Vagina (tissue), 2 donors: Measurements from ENCODE around the gene GAA. TPM values are rescaled to one million over a fixed set of nuclear protein-coding genes. Genes with fewer than 3 reads are reported as not detected.
A peak's percentile ranks its signal among the peaks of the same experiment; 100 is the strongest.

Experiments
- DNase-seq, 2 donors: peaks; one replicate each; pipeline ENCODE4 v3.0.0-alpha.2; 2017; ENCODE audit errors: extremely low spot score in 2 of 2
- H3K27ac ChIP-seq: fragments of 200-600 bp; sonication (generic); one replicate; pipeline ENCODE4 v1.5.1; 2019
- H3K27me3 ChIP-seq: fragments of 200-600 bp; sonication (generic); one replicate; pipeline ENCODE4 v1.5.1; 2019
- H3K36me3 ChIP-seq, 2 donors: fragments of 200-600 bp; sonication (generic); one replicate each; pipeline ENCODE4 v1.5.1; 2017 to 2019
- H3K4me1 ChIP-seq: fragments of 200-600 bp; sonication (generic); one replicate; pipeline ENCODE4 v1.5.1; 2019
- H3K4me3 ChIP-seq, 2 donors: fragments of 200-600 bp; sonication (generic); 1 replicate in 1 of 2; 2 replicates in 1 of 2; pipeline ENCODE4 v1.5.1; 2016 to 2019
- H3K9me3 ChIP-seq: fragments of 200-600 bp; sonication (generic); one replicate; pipeline ENCODE4 v1.5.1; 2019
- CTCF ChIP-seq, 3 experiments: fragments of 450-650 bp in 2 of 3; fragments of 200-600 bp in 1 of 3; sonication (generic) in 1 of 3; IDR thresholded peaks; one replicate each; pipeline ENCODE4 v1.5.1; 2017 to 2019; ENCODE audit warnings: antibody characterized with exemption in 3 of 3, mild to moderate bottlenecking in 2 of 3, moderate library complexity in 2 of 3
- POLR2A ChIP-seq, 2 donors: fragments of 450-650 bp; IDR thresholded peaks; one replicate each; pipeline ENCODE4 v1.6.1; 2017; ENCODE audit warnings: antibody characterized with exemption in 2 of 2, mild to moderate bottlenecking in 2 of 2, moderate library complexity in 2 of 2
- POLR2AphosphoS5 ChIP-seq, 2 donors: sonication (generic); formaldehyde crosslinking; IDR thresholded peaks; one replicate each; pipeline ENCODE4 v1.9.0; 2017; ENCODE audit warnings: antibody characterized with exemption in 2 of 2, mild to moderate bottlenecking in 2 of 2, low read depth in 1 of 2; ENCODE audit not compliant: insufficient read depth in 1 of 2
- intact Hi-C: fragments of 100-400 bp; cut with DNase I; formaldehyde crosslinking; loops from one replicate; pipeline ENCODE4 v1.15.1; 2023
- total RNA-seq: library from RNA; depleted of rRNA; stranded (reverse); fragments of >200 nt; gene quantifications from one replicate; pipeline ENCODE4 v1.2.3, GENCODE V29; 2016

Gene GAA
- total RNA-seq, 1 donor from 2014 or later, result 34.1 TPM

DNA sequence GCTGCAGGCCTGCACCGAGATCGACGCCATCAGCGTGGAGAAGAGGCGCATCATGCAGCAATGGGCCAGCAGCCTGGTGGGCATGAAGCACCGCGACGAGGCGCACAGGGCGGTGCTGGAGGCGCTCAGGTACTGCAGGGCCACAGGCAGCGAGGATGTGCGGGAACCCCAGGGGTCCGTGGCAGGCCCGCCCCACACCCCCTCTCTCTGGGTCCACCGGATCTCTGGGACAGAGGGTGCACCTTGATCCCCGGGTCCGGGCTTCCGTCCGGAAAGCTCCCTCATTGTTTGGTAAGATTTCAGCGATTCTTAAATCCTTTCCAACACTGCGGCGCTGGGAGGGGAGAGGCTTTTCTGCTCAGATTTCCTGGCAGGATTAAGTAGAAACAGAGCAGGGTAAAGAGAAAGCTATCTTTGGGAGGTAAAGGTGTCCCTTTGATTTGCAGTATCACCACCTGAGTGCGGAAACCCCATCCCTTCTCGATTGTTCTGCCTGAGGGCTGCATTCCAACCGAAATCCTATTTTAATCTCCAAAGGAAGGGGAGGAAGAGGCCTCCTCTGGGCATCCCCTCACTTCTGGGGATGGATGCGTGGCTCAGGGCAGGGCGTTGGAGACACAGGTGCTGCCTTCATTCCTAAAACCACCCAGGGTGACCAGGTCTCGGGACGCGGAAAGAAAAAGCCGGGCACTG is 35.8 kb upstream of the GAA start:
- peaks cover 25% of the 10 kb centered on the region for H3K4me1 ChIP-seq
- intact Hi-C loops, result no loop called here
- DNase-seq, result no peak
- H3K27ac ChIP-seq, result no peak overlapping the region
- H3K36me3 ChIP-seq, result no peaks in the 10 kb centered on the region
- TF ChIP-seq POLR2A (IDR thresholded peaks at IDR 0.05), result no peak
- TF ChIP-seq POLR2AphosphoS5 (IDR thresholded peaks at IDR 0.05; ENCODE audit: insufficient read depth in 1 of 2, low read depth in 1 of 2), result no peak
- no peak for TF ChIP-seq CTCF (IDR thresholded peaks at IDR 0.05)
- no peaks in the 10 kb centered on the region for H3K27me3 ChIP-seq
- no peak overlapping the region for H3K4me3 ChIP-seq
- no peaks in the 10 kb centered on the region for H3K9me3 ChIP-seq

DNA sequence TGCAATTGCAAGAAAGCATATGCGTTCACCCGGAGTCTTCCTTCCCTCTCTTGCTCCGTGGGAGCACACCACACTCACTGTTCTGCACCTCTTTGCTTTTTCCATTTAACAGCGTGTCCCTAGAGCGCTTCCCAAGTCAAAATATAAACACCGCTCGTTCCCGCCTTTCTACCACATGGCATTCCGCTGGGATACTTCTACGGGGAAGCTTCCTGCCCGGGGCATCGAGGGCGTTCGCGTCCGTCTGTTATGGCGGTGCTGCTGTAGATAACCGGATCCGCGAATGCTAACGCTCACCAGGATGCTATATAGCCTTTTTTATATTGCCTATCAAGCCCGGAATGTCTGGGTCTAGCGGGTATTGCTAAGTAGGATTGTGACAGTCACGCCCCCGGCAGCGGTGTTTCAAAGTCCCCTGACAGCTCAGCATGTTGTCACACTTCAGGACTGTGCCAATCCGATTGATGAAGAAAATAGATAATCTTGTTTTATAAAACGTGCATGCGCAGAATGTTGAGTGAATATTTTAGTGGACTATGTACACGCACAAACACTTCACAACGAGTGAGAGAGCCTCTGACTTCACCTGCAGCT is 33.9 kb upstream of the GAA start:
- H3K4me1 ChIP-seq, result peaks cover 40% of the 10 kb centered on the region
- H3K36me3 ChIP-seq, result no peaks in the 10 kb centered on the region
- no peak for DNase-seq
- TF ChIP-seq POLR2AphosphoS5 (IDR thresholded peaks at IDR 0.05; ENCODE audit: insufficient read depth in 1 of 2, low read depth in 1 of 2) (no peak), CTCF (IDR thresholded peaks at IDR 0.05) (no peak), POLR2A (IDR thresholded peaks at IDR 0.05) (no peak)
- H3K27me3 ChIP-seq, result no peaks in the 10 kb centered on the region
- no peak overlapping the region for H3K27ac ChIP-seq
- no peaks in the 10 kb centered on the region for H3K9me3 ChIP-seq
- intact Hi-C loops, result no loop called here
- no peak overlapping the region for H3K4me3 ChIP-seq

DNA sequence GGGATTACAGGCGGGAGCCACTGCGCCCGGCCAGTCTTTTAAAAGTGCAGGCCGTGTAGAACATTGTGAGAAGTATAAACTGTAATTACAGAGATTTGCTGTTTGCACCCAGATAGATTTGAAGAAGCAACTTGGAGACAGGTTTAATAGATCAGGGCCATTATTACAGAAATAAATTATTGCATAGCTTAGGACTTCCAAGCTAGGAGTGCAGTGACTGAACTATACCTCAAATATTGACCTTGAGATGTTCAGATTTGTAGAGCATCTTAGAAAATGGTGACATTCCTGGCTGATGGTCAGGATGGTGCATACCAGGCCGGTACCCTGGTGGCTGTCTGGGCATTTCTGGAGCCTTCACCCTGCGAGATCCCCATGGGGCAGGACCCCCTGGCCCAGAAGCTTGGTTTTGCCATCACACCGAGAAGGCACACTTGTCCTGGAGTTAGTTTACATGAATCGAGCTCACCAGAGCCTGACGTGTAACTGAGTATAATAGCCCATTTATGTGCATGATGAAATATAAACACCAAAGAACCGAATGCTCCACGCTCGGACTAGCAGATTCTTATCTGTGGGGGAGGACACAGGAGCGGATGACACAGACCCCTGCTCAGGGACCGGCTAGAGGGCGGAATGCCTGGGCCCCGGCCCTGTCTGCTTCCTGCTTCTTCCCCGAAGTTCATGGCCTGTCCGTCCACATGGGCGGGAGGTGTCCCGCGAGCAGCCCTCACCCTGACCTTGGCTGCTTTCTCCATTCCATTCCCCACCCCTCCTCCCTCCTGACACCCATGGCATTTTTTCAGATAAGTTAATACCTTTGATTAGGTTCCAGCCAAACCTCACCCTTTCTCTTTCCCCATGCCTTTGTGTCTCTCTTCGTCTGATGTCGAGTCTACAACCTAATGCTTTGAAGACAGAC is 32.8 kb upstream of the GAA start:
- H3K4me1 ChIP-seq, result peaks cover 40% of the 10 kb centered on the region
- no peaks in the 10 kb centered on the region for H3K27me3 ChIP-seq
- no peak overlapping the region for H3K4me3 ChIP-seq
- peak overlapping the region; percentile 81 for H3K27ac ChIP-seq
- intact Hi-C loops, result no loop called here
- TF ChIP-seq POLR2AphosphoS5 (IDR thresholded peaks at IDR 0.05; ENCODE audit: insufficient read depth in 1 of 2, low read depth in 1 of 2) (peak; percentile 40 to 76), POLR2A (IDR thresholded peaks at IDR 0.05) (no peak)
- H3K9me3 ChIP-seq, result no peaks in the 10 kb centered on the region
- DNase-seq, result no peak
- H3K36me3 ChIP-seq, result no peaks in the 10 kb centered on the region

DNA sequence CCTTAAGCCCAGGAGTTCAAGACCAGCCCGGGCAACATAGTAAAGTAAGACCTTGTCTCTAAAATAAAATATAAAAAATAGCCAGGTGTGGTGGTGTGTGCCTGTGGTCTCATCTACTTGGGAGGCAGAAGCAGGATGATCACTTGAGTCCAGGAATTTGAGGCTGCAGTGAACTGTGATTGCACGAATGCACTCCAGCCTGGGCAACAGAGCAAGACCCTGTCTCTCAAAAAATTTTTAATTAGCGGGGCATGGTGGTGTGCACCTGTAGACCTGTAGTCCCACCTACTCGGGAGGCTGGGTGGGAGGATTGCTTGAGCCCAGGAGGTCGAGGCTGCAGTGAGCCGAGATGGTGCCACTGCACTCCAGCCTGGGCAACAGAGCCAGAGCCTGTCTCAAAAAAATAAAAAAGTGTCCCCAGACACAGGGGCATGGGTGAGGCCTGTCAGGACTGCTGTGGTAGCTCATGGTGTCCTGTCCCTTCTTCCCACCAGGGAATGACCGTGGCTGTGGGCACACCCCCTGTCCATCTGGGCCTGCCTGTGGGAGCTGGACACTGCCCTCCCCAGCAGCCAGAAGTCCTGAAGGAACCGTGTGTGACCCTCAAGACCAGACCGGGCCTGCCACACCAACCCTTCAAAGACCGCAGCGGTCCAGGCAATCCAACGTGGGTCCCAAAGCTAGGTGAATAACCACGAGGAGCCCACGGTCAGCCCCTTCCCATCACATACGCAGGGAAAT is 30.8 kb upstream of the GAA start:
- no peaks in the 10 kb centered on the region for H3K27me3 ChIP-seq
- no peaks in the 10 kb centered on the region for H3K36me3 ChIP-seq
- TF ChIP-seq POLR2AphosphoS5 (IDR thresholded peaks at IDR 0.05; ENCODE audit: insufficient read depth in 1 of 2, low read depth in 1 of 2), result no peak
- TF ChIP-seq CTCF (IDR thresholded peaks at IDR 0.05), result no peak
- TF ChIP-seq POLR2A (IDR thresholded peaks at IDR 0.05), result no peak
- no peak for DNase-seq
- H3K9me3 ChIP-seq, result no peaks in the 10 kb centered on the region
- peaks cover 40% of the 10 kb centered on the region for H3K4me1 ChIP-seq
- peak overlapping the region; percentile 81 for H3K27ac ChIP-seq
- intact Hi-C loops, result loop anchor here (5.0 kb wide), 1 partner anchor 43 kb away; no protein-coding TSS in a partner anchor
- H3K4me3 ChIP-seq, result peak overlapping the region; percentile 38 to 43
